A673 (cell line): Measurements from ENCODE around the gene OSBPL8. TPM values are rescaled to one million over a fixed set of nuclear protein-coding genes. Genes with fewer than 3 reads are reported as not detected.

ENCODE experiments used
- BruUV-seq: library from RNA; stranded (reverse); fragments of 400-500 nt; replicated peaks from 2 replicates; lab custom pipeline; 2021; lab: Mats Ljungman, UMichigan
- CTCF ChIA-PET: fragments of 300-600 bp; sonication (Branson Sonifier 250); formaldehyde crosslinking; loops from one replicate; lab custom pipeline; 2022; ENCODE audit warnings: antibody characterized with exemption; lab: Charles Lee
- POLR2A ChIA-PET: fragments of 300-600 bp; sonication (Branson Sonifier 250); formaldehyde crosslinking; loops from one replicate; lab custom pipeline; 2022; ENCODE audit warnings: antibody characterized with exemption; ENCODE audit not compliant: low non-redundant PET; lab: Charles Lee
- DNase-seq: peaks from one replicate; pipeline ENCODE4 v3.0.0-alpha.2; 2015; ENCODE audit warnings: low spot score
- H3K27ac ChIP-seq: fragments of 200-600 bp; sonication (generic); 2 replicates; pipeline ENCODE4 v1.5.1; 2016; ENCODE audit warnings: mixed run types, low read depth, mild to moderate bottlenecking, mixed read lengths, antibody characterized with exemption, low read length; ENCODE audit not compliant: poor library complexity, severe bottlenecking
- H3K27me3 ChIP-seq: fragments of 200-600 bp; sonication (generic); replicated peaks from 2 replicates; pipeline ENCODE4 v1.6.1; 2017; ENCODE audit warnings: mixed run types, low read depth, mild to moderate bottlenecking, mixed read lengths, antibody characterized with exemption, low read length; ENCODE audit not compliant: insufficient read depth, poor library complexity
- H3K36me3 ChIP-seq: fragments of 200-600 bp; sonication (generic); 2 replicates; pipeline ENCODE4 v1.6.1; 2016; ENCODE audit warnings: mixed run types, mild to moderate bottlenecking, mixed read lengths, antibody characterized with exemption, low read length; ENCODE audit not compliant: insufficient read depth, poor library complexity, severe bottlenecking
- H3K4me1 ChIP-seq: fragments of 200-600 bp; sonication (generic); 2 replicates; pipeline ENCODE4 v1.6.1; 2017; ENCODE audit warnings: mixed run types, mild to moderate bottlenecking, mixed read lengths, antibody characterized with exemption, low read length; ENCODE audit not compliant: insufficient read depth, poor library complexity, severe bottlenecking
- H3K4me3 ChIP-seq: fragments of 200-600 bp; sonication (generic); 2 replicates; pipeline ENCODE4 v1.5.1; 2016; ENCODE audit warnings: low read depth, mixed run types, mild to moderate bottlenecking, mixed read lengths, low read length; ENCODE audit not compliant: poor library complexity, severe bottlenecking
- H3K9me3 ChIP-seq: fragments of 200-600 bp; sonication (generic); 2 replicates; pipeline ENCODE4 v1.6.1; 2016; ENCODE audit warnings: mixed run types, low read depth, mild to moderate bottlenecking, mixed read lengths, antibody characterized with exemption, low read length; ENCODE audit not compliant: poor library complexity, severe bottlenecking
- EZH2 ChIP-seq: fragments of 200-600 bp; sonication (generic); IDR thresholded peaks from 2 replicates; pipeline ENCODE4 v1.6.1; 2017; ENCODE audit warnings: borderline replicate concordance, low read depth, mild to moderate bottlenecking, mixed read lengths, antibody characterized with exemption, low read length; ENCODE audit not compliant: poor library complexity, severe bottlenecking
- intact Hi-C: fragments of 100-400 bp; cut with micrococcal nuclease; formaldehyde crosslinking; loops from one replicate; pipeline ENCODE4 v1.10.0; 2022; ENCODE audit not compliant: unreplicated experiment
- total RNA-seq: library from RNA; stranded (reverse); gene quantifications from 2 replicates; pipeline ENCODE4 v1.2.3, GENCODE V29; 2021
- TF ChIP-seq, protein P1 (sequence below): fragments of 300-800, 200-600 bp; sonication (generic); conservative IDR thresholded peaks from 2 replicates; pipeline ENCODE4 v1.5.1; 2017; ENCODE audit warnings: low read depth, mild to moderate bottlenecking, antibody characterized with exemption, low read length, moderate library complexity, mixed read lengths

Gene OSBPL8
- total RNA-seq, 1 experiment from 2014 or later, result 86.1 TPM

DNA sequence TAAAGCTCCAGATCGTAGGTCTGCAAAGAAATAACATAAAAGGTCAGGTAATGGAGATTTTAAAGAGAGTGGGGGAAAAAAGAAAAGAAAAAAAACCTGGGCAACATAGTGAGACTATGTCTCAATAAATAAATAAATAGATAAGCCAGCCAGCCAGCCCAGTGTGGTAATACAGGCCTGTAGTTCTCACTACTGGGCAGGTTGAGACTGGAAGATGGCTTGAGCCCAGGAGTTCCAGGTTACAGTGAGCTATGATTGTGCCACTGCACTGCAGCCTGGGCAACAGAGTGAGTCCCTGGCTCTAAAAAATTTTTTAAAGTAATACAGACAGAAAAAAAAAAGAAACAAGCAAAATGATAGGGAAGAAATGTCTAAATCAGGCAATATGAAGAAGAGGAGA, 168.1 kb downstream of the OSBPL8 start:
- CTCF ChIA-PET, result no interaction called here
- H3K27me3 ChIP-seq, result no peaks in the 10 kb centered on the region
- POLR2A ChIA-PET, result no interaction called here
- H3K27ac ChIP-seq, result no peak overlapping the region
- no TSS peak for BruUV-seq
- intact Hi-C loops, result no loop called here
- H3K9me3 ChIP-seq, result no peaks in the 10 kb centered on the region
- peaks cover 7% of the 10 kb centered on the region for H3K36me3 ChIP-seq
- H3K4me1 ChIP-seq, result no peaks in the 10 kb centered on the region
- H3K4me3 ChIP-seq, result no peak overlapping the region
- no peak for TF ChIP-seq EZH2
- TF ChIP-seq, protein P1, sequence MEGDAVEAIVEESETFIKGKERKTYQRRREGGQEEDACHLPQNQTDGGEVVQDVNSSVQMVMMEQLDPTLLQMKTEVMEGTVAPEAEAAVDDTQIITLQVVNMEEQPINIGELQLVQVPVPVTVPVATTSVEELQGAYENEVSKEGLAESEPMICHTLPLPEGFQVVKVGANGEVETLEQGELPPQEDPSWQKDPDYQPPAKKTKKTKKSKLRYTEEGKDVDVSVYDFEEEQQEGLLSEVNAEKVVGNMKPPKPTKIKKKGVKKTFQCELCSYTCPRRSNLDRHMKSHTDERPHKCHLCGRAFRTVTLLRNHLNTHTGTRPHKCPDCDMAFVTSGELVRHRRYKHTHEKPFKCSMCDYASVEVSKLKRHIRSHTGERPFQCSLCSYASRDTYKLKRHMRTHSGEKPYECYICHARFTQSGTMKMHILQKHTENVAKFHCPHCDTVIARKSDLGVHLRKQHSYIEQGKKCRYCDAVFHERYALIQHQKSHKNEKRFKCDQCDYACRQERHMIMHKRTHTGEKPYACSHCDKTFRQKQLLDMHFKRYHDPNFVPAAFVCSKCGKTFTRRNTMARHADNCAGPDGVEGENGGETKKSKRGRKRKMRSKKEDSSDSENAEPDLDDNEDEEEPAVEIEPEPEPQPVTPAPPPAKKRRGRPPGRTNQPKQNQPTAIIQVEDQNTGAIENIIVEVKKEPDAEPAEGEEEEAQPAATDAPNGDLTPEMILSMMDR, result no peak
- DNase-seq, result no peak

DNA sequence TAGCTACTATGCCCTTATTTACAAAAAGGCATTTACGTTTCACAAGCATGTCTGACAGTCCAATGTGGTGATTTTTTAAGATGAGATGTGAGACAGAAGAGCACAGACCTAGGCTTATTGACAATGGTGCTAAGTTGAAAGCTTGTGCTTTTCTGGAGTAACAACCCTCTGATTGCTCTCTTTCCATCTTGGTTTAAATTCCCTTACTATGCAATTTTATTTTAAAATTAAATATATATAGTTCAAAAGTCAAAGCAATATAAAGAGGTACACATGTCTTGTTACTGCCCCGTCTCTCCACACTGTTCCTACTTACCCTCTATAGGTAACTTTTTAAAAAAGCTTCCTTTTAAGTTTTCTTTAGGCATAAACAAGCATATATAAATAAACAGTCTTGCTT, 172.0 kb downstream of the OSBPL8 start:
- ChIA-PET POLR2A (no interaction called here), CTCF (no interaction called here)
- DNase-seq, result no peak
- Histone ChIP-seq H3K4me3 (no peak overlapping the region), H3K36me3 (peaks cover 22% of the 10 kb centered on the region), H3K27ac (no peak overlapping the region), H3K27me3 (no peaks in the 10 kb centered on the region), H3K4me1 (no peaks in the 10 kb centered on the region), H3K9me3 (no peaks in the 10 kb centered on the region)
- no peak for TF ChIP-seq EZH2
- TF ChIP-seq, protein P1, result no peak
- no TSS peak for BruUV-seq
- intact Hi-C loops, result no loop called here

DNA sequence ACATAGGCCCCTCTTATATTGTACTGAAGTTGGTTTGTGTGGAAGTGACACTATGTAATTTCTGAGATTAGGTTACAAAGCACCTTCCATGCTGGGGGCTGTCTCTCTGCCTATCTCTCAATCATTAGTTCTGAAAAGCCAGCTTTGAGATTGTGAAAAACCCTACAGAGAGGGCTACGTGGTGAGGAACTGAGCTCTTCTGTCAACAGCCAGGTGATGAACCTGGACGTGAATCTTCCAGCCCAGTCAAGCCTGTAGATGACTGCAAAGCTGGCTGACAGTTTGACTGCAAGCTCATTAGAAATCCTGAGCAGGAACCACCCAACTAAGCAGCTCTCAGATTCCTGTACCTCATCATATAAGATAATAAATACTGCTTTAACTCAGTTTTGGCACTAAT, 175.0 kb downstream of the OSBPL8 start:
- H3K27ac ChIP-seq, result no peak overlapping the region
- H3K4me1 ChIP-seq, result no peaks in the 10 kb centered on the region
- TF ChIP-seq EZH2, result no peak
- TF ChIP-seq, protein P1, result no peak
- ChIA-PET POLR2A (no interaction called here), CTCF (no interaction called here)
- H3K4me3 ChIP-seq, result no peak overlapping the region
- H3K9me3 ChIP-seq, result no peaks in the 10 kb centered on the region
- intact Hi-C loops, result no loop called here
- H3K27me3 ChIP-seq, result no peaks in the 10 kb centered on the region
- DNase-seq, result no peak
- no TSS peak for BruUV-seq
- H3K36me3 ChIP-seq, result peaks cover 22% of the 10 kb centered on the region
